GM12864 (cell line): ENCODE results near the gene MRPL1.

Source experiments
- DNase-seq: peaks from one replicate; pipeline ENCODE4 v3.0.0-alpha.2; 2011; ENCODE audit warnings: low read depth
- H3K4me3 ChIP-seq: 2 replicates; pipeline ENCODE4 v1.5.1; 2011; ENCODE audit warnings: mild to moderate bottlenecking, low read depth, low read length, control low read depth
- CTCF ChIP-seq: IDR thresholded peaks from 2 replicates; pipeline ENCODE4 v1.5.1; 2011; ENCODE audit warnings: low read depth, mild to moderate bottlenecking, moderate library complexity, low read length, control low read depth, inconsistent platforms; ENCODE audit errors: missing control alignments

The MRPL1 gene

GRCh38 chr4:77913348-77913747, 50.7 kb downstream of the MRPL1 start:
- no peak for DNase-seq
- H3K4me3 ChIP-seq = no peak overlapping the region
- TF ChIP-seq CTCF = no peak

- no peak for DNase-seq
- H3K4me3 ChIP-seq = no peak overlapping the region
- no peak for TF ChIP-seq CTCF
Observed at GRCh38 chr4:77917075-77917474, 54.4 kb downstream of the MRPL1 start.

- TF ChIP-seq CTCF = no peak
- DNase-seq = no peak
- H3K4me3 ChIP-seq = no peak overlapping the region
Observed at GRCh38 chr4:77917601-77918000, 55.0 kb downstream of the MRPL1 start.

- no peak for DNase-seq
- no peak overlapping the region for H3K4me3 ChIP-seq
- TF ChIP-seq CTCF = no peak
Observed at GRCh38 chr4:77920371-77920770, 57.7 kb downstream of the MRPL1 start.

GRCh38 chr4:77921701-77922100, 59.1 kb downstream of the MRPL1 start:
- no peak for TF ChIP-seq CTCF
- H3K4me3 ChIP-seq = no peak overlapping the region
- DNase-seq = no peak

GRCh38 chr4:77922158-77923094, 59.8 kb downstream of the MRPL1 start:
- no peak for TF ChIP-seq CTCF
- no peak for DNase-seq
- no peak overlapping the region for H3K4me3 ChIP-seq
